Mesodermal cell (in vitro differentiated cells): ENCODE measurements around the gene NOTCH1.

Experiments
- H3K27ac ChIP-seq: 2 replicates; pipeline ENCODE4 v1.7.0; 2013; ENCODE audit warnings: mild to moderate bottlenecking, low read depth, low read length, moderate library complexity; ENCODE audit not compliant: severe bottlenecking
- H3K36me3 ChIP-seq: 2 replicates; pipeline ENCODE4 v1.7.1; 2013; ENCODE audit warnings: mild to moderate bottlenecking, low read length, moderate library complexity; ENCODE audit not compliant: control insufficient read depth, insufficient read depth
- H3K4me1 ChIP-seq: one replicate; pipeline ENCODE4 v1.7.1; 2013; ENCODE audit warnings: mild to moderate bottlenecking, low read length; ENCODE audit not compliant: insufficient read depth, control insufficient read depth, poor library complexity, severe bottlenecking
- H3K4me3 ChIP-seq: 2 replicates; pipeline ENCODE4 v1.7.0; 2013; ENCODE audit warnings: low read length, control low read depth, mild to moderate bottlenecking; ENCODE audit not compliant: insufficient read depth, poor library complexity, severe bottlenecking; ENCODE audit errors: extremely low read depth
- H3K9me3 ChIP-seq: 2 replicates; pipeline ENCODE4 v1.7.1; 2013; ENCODE audit warnings: mild to moderate bottlenecking, low read length, moderate library complexity; ENCODE audit not compliant: control insufficient read depth
- WGBS, 2 experiments: methylation state at CpG; one replicate each; pipeline ENCODE4 v1.1.5; 2013; ENCODE audit warnings: missing lambda C conversion rate in 2 of 2; ENCODE audit not compliant: insufficient coverage in 2 of 2; 5-methylcytosine and 5-hydroxymethylcytosine counted together

NOTCH1 gene

DNA sequence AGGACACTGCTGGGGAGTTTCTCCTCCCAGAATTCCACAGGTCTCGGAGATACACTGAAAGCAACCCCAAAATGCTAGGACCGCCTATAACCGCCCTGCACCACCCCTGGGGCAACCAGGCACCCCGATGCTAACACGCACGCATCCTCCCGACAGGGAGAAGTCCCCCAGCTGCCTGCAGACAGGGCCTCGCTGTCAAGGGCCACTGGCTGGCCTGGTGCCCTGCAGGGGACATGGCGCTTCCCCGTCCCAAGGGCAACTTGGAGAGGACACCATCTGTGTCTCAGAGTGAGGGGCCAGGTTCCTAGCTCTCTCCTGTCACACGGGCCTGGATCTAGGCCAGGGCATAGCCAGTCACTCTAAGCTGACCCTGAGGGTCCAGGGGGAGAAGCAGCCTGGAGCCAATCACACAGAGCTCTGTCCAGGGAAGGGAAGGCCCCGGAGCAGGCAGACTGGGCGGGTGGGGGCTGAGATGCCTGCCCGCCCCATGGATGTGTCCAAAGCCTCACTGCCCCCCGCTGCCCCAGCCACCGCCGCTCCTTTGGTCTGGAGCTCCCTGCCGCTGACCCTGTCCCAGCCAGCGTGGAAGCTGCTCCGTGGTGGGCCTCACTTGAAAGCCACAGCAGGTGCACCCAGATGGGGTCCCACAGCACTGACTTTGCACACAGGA lies 9.7 kb downstream of the NOTCH1 start:
- WGBS, 2 experiments: 91 to 92% methylated on average over 14 to 20 of the region's 20 CpGs

DNA sequence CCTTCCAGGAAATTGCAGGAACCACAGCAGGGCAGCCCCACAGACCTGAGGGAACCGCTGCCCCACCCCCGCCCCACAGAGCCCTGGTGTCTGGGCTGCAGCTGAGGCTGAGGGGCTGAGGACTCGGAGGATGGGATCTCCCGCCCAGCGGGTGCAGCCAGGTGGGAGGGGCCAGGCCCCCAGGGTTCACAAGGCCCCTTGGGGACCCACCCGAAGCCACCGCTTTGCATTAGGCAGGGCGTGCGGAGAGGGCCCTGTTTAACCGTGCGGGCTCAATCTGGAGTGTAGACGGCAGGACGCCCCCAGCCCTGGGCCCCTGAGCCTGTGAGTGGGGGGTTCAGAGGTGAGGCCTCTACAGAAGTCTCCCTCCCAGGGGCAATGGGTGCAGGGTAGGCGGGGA lies 10.8 kb downstream of the NOTCH1 start:
- no peak overlapping the region for H3K4me3 ChIP-seq
- H3K9me3 ChIP-seq: no peaks in the 10 kb centered on the region
- H3K4me1 ChIP-seq: peaks cover 12% of the 10 kb centered on the region
- WGBS, 2 experiments: 78 to 91% methylated on average over 8 to 13 of the region's 14 CpGs
- peaks cover 42% of the 10 kb centered on the region for H3K36me3 ChIP-seq
- no peak overlapping the region for H3K27ac ChIP-seq

More for the DNA sequence above, 9.7 kb downstream of the NOTCH1 start:
- Histone ChIP-seq H3K4me3 (no peak overlapping the region), H3K27ac (no peak overlapping the region), H3K9me3 (no peaks in the 10 kb centered on the region), H3K4me1 (peaks cover 6% of the 10 kb centered on the region), H3K36me3 (peaks cover 43% of the 10 kb centered on the region)

DNA sequence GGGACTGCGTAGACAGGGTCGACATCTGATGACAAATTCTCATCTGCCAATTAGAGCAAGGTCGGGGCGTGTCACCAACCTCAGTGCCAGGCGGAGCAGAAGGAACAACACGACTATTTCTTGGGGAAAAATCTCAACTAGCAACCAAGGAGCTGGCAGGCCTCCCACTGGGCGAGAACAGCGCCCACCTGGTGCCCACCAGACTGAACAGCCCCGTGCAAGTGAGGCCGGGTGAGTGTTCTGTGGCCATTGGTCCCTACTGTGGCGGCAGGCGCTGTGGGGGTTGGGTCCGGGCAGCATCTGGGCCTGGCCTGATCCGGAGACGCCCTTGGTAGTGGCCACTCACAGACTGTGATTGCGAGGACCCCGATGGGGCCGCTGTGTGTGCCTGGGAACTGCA lies 11.5 kb downstream of the NOTCH1 start:
- H3K27ac ChIP-seq: no peak overlapping the region
- H3K9me3 ChIP-seq: no peaks in the 10 kb centered on the region
- no peak overlapping the region for H3K4me3 ChIP-seq
- peaks cover 10% of the 10 kb centered on the region for H3K4me1 ChIP-seq
- 91 to 96% methylated on average over 12 to 18 of the region's 18 CpGs for WGBS, 2 experiments
- peaks cover 35% of the 10 kb centered on the region for H3K36me3 ChIP-seq

DNA sequence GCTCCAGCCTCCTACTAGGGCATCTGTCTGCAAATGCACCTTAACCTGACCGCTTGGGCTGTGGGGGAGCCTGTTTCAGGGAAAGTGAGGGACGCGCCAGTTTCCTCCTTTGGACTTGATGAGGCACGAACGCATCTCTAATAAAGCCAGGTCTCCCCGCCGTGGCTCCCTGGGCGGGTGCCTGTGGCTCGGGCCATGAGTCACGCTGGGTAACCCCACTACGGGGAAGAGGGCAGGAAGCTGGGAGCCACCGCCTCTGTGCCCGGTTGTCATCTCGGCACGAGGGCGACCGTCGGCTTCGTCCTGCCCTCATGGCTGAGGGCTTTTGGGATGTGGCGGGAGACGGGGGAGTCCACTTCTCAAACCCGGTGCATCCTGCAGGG lies 12.1 kb downstream of the NOTCH1 start:
- H3K27ac ChIP-seq: no peak overlapping the region
- H3K36me3 ChIP-seq: peaks cover 35% of the 10 kb centered on the region
- no peaks in the 10 kb centered on the region for H3K9me3 ChIP-seq
- no peak overlapping the region for H3K4me3 ChIP-seq
- WGBS, 2 experiments: 96 to 98% methylated on average over 21 to 22 of the region's 22 CpGs
- H3K4me1 ChIP-seq: peaks cover 10% of the 10 kb centered on the region

GRCh38 chr9:136532799-136533774 lies 12.8 kb downstream of the NOTCH1 start:
- Histone ChIP-seq H3K36me3 (peaks cover 28% of the 10 kb centered on the region), H3K27ac (no peak overlapping the region), H3K4me1 (peaks cover 10% of the 10 kb centered on the region), H3K9me3 (no peaks in the 10 kb centered on the region), H3K4me3 (no peak overlapping the region)
- 91 to 92% methylated on average over 22 to 25 of the region's 35 CpGs for WGBS, 2 experiments

- no peak overlapping the region for H3K27ac ChIP-seq
- no peaks in the 10 kb centered on the region for H3K9me3 ChIP-seq
- H3K36me3 ChIP-seq: peaks cover 25% of the 10 kb centered on the region
- peaks cover 10% of the 10 kb centered on the region for H3K4me1 ChIP-seq
- WGBS, 2 experiments: 92 to 93% methylated on average over 29 to 32 of the region's 39 CpGs
- no peak overlapping the region for H3K4me3 ChIP-seq
These were observed 13.7 kb downstream of the NOTCH1 start for GRCh38 chr9:136531904-136532798.

DNA sequence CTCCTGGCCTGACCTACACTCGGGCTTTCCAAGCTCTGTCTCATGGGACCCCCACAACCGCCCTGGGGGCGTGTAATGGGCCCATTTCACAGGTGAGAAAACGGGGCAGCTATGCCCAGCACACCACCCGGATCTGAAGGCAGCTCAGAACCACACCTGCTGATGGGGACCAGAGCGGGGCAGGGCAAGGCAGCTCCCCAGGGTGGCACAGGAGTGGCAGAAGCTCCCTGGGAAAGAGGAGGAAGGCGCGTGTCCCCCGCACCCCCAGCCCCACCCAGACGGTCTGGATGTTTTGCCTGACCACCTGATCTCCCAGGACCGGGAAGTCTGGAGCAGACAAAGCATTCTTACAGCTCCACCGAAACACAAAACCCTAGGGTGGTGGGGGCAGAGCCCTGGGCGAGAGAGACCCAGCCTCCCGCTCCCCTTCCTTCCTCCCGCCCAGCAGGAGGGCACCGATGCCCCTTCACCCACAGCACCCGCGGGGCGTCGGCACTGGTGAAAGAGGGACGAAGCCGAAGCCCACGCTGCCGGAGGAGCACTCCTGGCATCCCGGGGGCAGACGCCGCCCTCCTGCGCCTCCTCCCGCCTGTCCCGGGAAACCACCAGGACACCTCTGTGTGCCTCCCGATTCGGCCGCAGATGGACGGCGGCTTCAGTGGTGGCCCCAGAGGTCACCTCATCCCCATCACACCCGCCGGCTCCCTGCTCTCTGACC lies 14.5 kb downstream of the NOTCH1 start:
- Histone ChIP-seq H3K4me3 (no peak overlapping the region), H3K9me3 (no peaks in the 10 kb centered on the region), H3K27ac (no peak overlapping the region), H3K4me1 (peaks cover 10% of the 10 kb centered on the region), H3K36me3 (peaks cover 21% of the 10 kb centered on the region)
- WGBS, 2 experiments: 91 to 93% methylated on average over 25 to 33 of the region's 37 CpGs

DNA sequence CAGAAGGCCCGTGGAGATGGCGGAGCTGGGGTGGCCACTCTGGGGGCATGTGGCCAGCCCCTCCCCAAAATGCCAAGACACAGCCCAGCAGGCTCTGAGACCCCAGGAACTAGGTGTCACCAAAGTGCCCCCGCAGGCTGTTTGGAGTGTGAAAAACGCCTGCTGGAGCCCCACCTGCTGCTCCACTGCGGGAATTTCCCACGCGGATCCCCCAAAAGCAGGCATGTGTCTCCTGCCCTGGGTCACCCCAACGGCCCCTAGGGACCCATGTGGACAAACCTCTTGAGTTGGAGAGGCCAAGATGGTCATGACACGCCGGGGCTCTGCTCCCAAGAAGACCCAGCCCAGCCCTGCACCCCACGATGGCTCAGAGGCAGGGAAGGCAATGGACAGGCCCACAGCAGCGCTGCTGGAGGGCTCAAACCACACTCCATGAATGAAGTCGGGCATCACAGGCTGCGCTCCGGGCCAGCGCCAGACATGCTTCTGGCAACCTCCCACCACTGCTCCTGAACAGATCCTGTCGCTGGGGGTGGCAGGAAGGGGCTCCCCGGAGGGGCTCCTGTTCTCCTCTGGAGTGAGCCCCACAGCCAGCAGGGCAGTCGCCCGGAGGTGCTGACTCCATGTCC lies 15.3 kb downstream of the NOTCH1 start:
- Histone ChIP-seq H3K27ac (peak overlapping the region; percentile 13), H3K4me3 (no peak overlapping the region), H3K4me1 (peaks cover 10% of the 10 kb centered on the region), H3K9me3 (no peaks in the 10 kb centered on the region), H3K36me3 (peaks cover 18% of the 10 kb centered on the region)
- WGBS, 2 experiments: 84% methylated on average over 12 to 19 of the region's 20 CpGs

DNA sequence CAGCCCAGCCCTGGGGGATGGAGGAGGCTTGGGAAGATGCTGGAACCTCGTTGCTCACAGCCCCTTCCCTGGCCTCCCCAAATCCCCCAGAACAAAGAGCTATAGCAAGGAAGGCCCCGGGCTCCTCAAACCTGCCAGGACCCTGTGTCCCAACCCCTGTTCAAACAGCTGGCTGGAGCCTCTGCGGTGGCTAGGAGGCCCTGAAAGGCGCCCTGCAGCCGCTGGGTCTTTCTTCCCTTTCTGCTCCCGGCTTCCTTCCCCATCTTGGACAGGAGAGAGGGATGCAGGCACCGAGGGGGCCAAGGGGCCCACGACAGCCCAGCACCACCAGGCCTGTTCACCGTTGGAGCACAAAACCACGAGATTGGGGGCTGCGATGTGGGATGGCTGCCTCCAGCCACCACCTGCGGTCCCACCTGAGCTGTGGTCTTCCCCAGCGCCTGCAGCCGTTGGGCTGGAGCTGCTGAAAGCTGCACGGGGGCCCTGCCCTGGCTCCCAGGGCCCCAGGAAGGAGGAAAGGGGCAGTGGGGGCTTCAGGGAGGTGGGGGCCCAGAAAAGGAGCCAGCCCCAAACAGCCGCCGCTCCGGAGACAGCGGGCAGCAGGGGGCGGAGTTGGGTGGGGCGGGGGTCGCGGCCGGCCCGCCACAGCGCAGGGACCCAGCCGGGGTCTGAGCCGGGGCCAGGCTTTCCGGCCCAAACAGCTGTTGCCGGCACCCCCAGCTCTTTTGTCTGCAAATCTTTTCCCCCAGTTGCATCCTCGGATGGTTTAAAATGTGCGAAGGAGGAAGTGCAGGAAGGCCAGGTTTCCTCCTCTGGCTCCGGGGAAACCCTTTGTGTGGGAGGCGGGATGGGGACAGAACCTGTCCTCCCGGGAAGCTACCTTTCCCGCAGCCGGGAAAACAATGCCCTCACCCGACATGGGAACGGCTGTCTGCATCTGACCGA lies 16.1 kb downstream of the NOTCH1 start:
- WGBS, 2 experiments: 60 to 71% methylated on average over 37 of the region's 40 CpGs
- peak overlapping the region; percentile 13 for H3K27ac ChIP-seq
- no peak overlapping the region for H3K4me3 ChIP-seq
- no peaks in the 10 kb centered on the region for H3K9me3 ChIP-seq
- peaks cover 7% of the 10 kb centered on the region for H3K4me1 ChIP-seq
- H3K36me3 ChIP-seq: peaks cover 18% of the 10 kb centered on the region
